SK-N-MC (cell line): ENCODE data around the gene EIF3B.

Experiments
- DNase-seq: peaks from one replicate; pipeline ENCODE4 v3.0.0-alpha.2; 2011; ENCODE audit warnings: low read depth, low spot score
- H3K27ac ChIP-seq: fragments of 200-600 bp; sonication (generic); 2 replicates; pipeline ENCODE4 v1.5.1; 2016; ENCODE audit warnings: mixed run types
- H3K36me3 ChIP-seq: fragments of 200-600 bp; sonication (generic); 2 replicates; pipeline ENCODE4 v1.6.1; 2017; ENCODE audit warnings: antibody characterized with exemption, low read length, mixed read lengths; ENCODE audit not compliant: insufficient read depth
- H3K4me3 ChIP-seq: fragments of 200-600 bp; sonication (generic); 2 replicates; pipeline ENCODE4 v1.5.1; 2016
- H3K9ac ChIP-seq: fragments of 200-600 bp; sonication (generic); 2 replicates; pipeline ENCODE4 v1.8.0; 2017; ENCODE audit warnings: mixed run types, mixed read lengths; ENCODE audit not compliant: insufficient read length
- H3K9me3 ChIP-seq: fragments of 200-600 bp; sonication (generic); 2 replicates; pipeline ENCODE4 v1.6.1; 2017; ENCODE audit warnings: low read depth, mild to moderate bottlenecking, antibody characterized with exemption, low read length, moderate library complexity, mixed read lengths
- EZH2 ChIP-seq: fragments of 200-600 bp; sonication (generic); IDR thresholded peaks from one replicate; pipeline ENCODE4 v1.6.1; 2017; ENCODE audit warnings: antibody characterized with exemption
- FOXP2 ChIP-seq: optimal IDR thresholded peaks from 2 replicates; pipeline ENCODE3; 2011; ENCODE audit warnings: mild to moderate bottlenecking, moderate library complexity; ENCODE audit not compliant: insufficient read depth; ENCODE audit errors: extremely low read length, control extremely low read depth
- POLR2AphosphoS5 ChIP-seq: IDR thresholded peaks from 2 replicates; pipeline ENCODE4 v1.6.1; 2012; ENCODE audit warnings: mild to moderate bottlenecking, low read depth, low read length, borderline replicate concordance

EIF3B gene

GRCh38 chr7:2425749-2426148 is 71.1 kb downstream of the EIF3B start:
- no peak overlapping the region for H3K27ac ChIP-seq
- H3K36me3 ChIP-seq, result no peaks in the 10 kb centered on the region
- no peaks in the 10 kb centered on the region for H3K9me3 ChIP-seq
- no peak overlapping the region for H3K4me3 ChIP-seq
- TF ChIP-seq EZH2 (no peak), FOXP2 (no peak), POLR2AphosphoS5 (no peak)
- no peak overlapping the region for H3K9ac ChIP-seq
- DNase-seq, result no peak
